Measurements from ENCODE around the gene AKR1D1.
"Not testable (repeated sequence)": the region's sequence is repeated elsewhere in the genome, so short reads cannot be mapped to it uniquely, and the experiment has no call there.

The AKR1D1 gene

GRCh38 chr7:138125598-138126111 lies 49.4 kb downstream of the AKR1D1 start:
- DNase-seq: no peak

- DNase-seq: no peak
Measured at GRCh38 chr7:138126928-138127327, 50.7 kb downstream of the AKR1D1 start.

- no peak for DNase-seq
Measured at GRCh38 chr7:138127996-138128395, 51.7 kb downstream of the AKR1D1 start.

GRCh38 chr7:138129551-138130165 lies 53.4 kb downstream of the AKR1D1 start:
- DNase-seq: no peak

- no peak for DNase-seq
Measured at GRCh38 chr7:138137423-138138171, 61.3 kb downstream of the AKR1D1 start.

GRCh38 chr7:138138244-138138643 lies 62.0 kb downstream of the AKR1D1 start:
- DNase-seq: no peak

GRCh38 chr7:138142583-138143201 lies 66.4 kb downstream of the AKR1D1 start:
- DNase-seq: no peak

GRCh38 chr7:138144958-138145357 lies 68.7 kb downstream of the AKR1D1 start:
- no peak for DNase-seq

- DNase-seq: not testable (repeated sequence)
Measured at GRCh38 chr7:138146221-138146620, 70.0 kb downstream of the AKR1D1 start.

GRCh38 chr7:138146757-138147734 lies 70.8 kb downstream of the AKR1D1 start:
- not testable (repeated sequence) for DNase-seq

- DNase-seq: no peak
Measured at GRCh38 chr7:138151731-138152577, 75.7 kb downstream of the AKR1D1 start.

- no peak for DNase-seq
Measured at GRCh38 chr7:138154661-138155060, 78.4 kb downstream of the AKR1D1 start.

- DNase-seq: no peak
Measured at GRCh38 chr7:138157702-138158101, 81.4 kb downstream of the AKR1D1 start.

GRCh38 chr7:138158739-138159528 lies 82.7 kb downstream of the AKR1D1 start:
- no peak for DNase-seq

- DNase-seq: peak; percentile 65
Measured at GRCh38 chr7:138161600-138162081, 85.4 kb downstream of the AKR1D1 start.

- DNase-seq: no peak
Measured at GRCh38 chr7:138162236-138162635, 86.0 kb downstream of the AKR1D1 start.

GRCh38 chr7:138163800-138164199 lies 87.5 kb downstream of the AKR1D1 start:
- DNase-seq: no peak

- no peak for DNase-seq
Measured at GRCh38 chr7:138164804-138165203, 88.5 kb downstream of the AKR1D1 start.

- DNase-seq: no peak
Measured at GRCh38 chr7:138166681-138167080, 90.4 kb downstream of the AKR1D1 start.

GRCh38 chr7:138167222-138167621 lies 91.0 kb downstream of the AKR1D1 start:
- no peak for DNase-seq

- DNase-seq: no peak
Measured at GRCh38 chr7:138167869-138168296, 91.6 kb downstream of the AKR1D1 start.
